Adrenal gland (tissue), 12 donors: ENCODE data around the gene INPP5A. TPM values are rescaled to one million over a fixed set of nuclear protein-coding genes. Genes with fewer than 3 reads are reported as not detected.
A peak's percentile ranks its signal among the peaks of the same experiment; 100 is the strongest.

Experiments used
- DNase-seq, 7 donors: peaks; one replicate each; pipeline ENCODE4 v3.0.0-alpha.2; 2019 to 2020
- H3K27ac ChIP-seq, 5 donors: fragments of 200-600 bp; sonication (generic) in 4 of 5; 1 replicate in 3 of 5; 2 replicates in 2 of 5; pipeline versions ENCODE4 v1.5.1 to v1.8.0; 2016 to 2020; ENCODE audit warnings: mild to moderate bottlenecking in 1 of 5
- H3K27me3 ChIP-seq: fragments of 200-600 bp; 2 replicates; pipeline ENCODE4 v1.8.0; 2021
- H3K36me3 ChIP-seq, 2 donors: fragments of 200-600 bp; replicated peaks in 1 of 2; 1 replicate in 1 of 2; 2 replicates in 1 of 2; pipeline versions ENCODE4 v1.5.1 to v1.8.0; 2018 to 2022
- H3K4me1 ChIP-seq, 2 donors: fragments of 200-600 bp; replicated peaks in 1 of 2; 1 replicate in 1 of 2; 2 replicates in 1 of 2; pipeline versions ENCODE4 v1.5.1 to v1.8.0; 2018 to 2021
- H3K4me3 ChIP-seq, 4 donors: fragments of 200-600 bp; sonication (generic) in 3 of 4; one replicate each; pipeline ENCODE4 v1.5.1; 2016 to 2018
- H3K9me3 ChIP-seq, 3 donors: fragments of 200-600 bp; sonication (generic) in 1 of 3; replicated peaks in 1 of 3; 1 replicate in 2 of 3; 2 replicates in 1 of 3; pipeline versions ENCODE4 v1.5.1 to v1.8.0; 2016 to 2021
- CTCF ChIP-seq, 6 experiments: fragments of 450-650 bp in 4 of 6; fragments of 200-600 bp in 2 of 6; sonication (generic) in 1 of 6; IDR thresholded peaks; 1 replicate in 5 of 6; 2 replicates in 1 of 6; pipeline versions ENCODE4 v1.5.1 to v1.8.0; 2016 to 2021; ENCODE audit warnings: antibody characterized with exemption in 6 of 6, mild to moderate bottlenecking in 2 of 6, moderate library complexity in 1 of 6
- POLR2A ChIP-seq, 2 donors: fragments of 450-650 bp; IDR thresholded peaks; one replicate each; pipeline ENCODE4 v1.6.1; 2017; ENCODE audit warnings: antibody characterized with exemption in 2 of 2, mild to moderate bottlenecking in 2 of 2, moderate library complexity in 1 of 2
- WGBS, 4 donors: extraction: QIAGEN DNeasy Blood & Tissue Kit in 2 of 4; methylation state at CpG; one replicate each; pipeline versions ENCODE4 v1.1.5 to v1.1.7; 2013 to 2017; 5-methylcytosine and 5-hydroxymethylcytosine counted together
- intact Hi-C, 2 donors: fragments of 100-400 bp; cut with DNase I; formaldehyde crosslinking; loops; one replicate each; pipeline versions ENCODE4 v1.14.1 to v1.15.0; 2022 to 2023
- polyA plus RNA-seq, 3 donors: library from polyadenylated mRNA; stranded (reverse); fragments of 200-250 nt in 2 of 3; fragments of 350-450 nt in 1 of 3; fragmentation: Illumina TruSeq in 1 of 3; extraction: RNeasy Lipid Tissue Mini Kit (QIAGEN cat#74804) in 1 of 3; gene quantifications; one replicate each; pipeline ENCODE4 v1.2.3, GENCODE V29; 2013 to 2014
- total RNA-seq, 9 donors: library from RNA; depleted of rRNA in 4 of 9; stranded (reverse); fragments of >200 nt in 4 of 9; fragments of 120-200 nt in 1 of 9; fragmentation: NEBNext Ultra II Directional in 1 of 9; extraction: Animal tissue kit (Norgen Biotek cat#: 25700) in 1 of 9; gene quantifications; one replicate each; pipeline versions ENCODE4 v1.1.0 to v1.2.4, GENCODE V29; 2013 to 2023
- donor health status: healthy with polysubstance abuse.
- donor health status: Bipolar disorder and iron deficiency.
- donor health status: DM: yes; HTN: yes; CAD: no.
- donor health status: DM: no; HTN: no; CAD: no.
- donor health status: DM: no; HTN: no; CAD: no.
- donor health status: DM: yes; HTN: yes; CAD: no.

The INPP5A gene
- total and polyA plus RNA-seq, 12 donors, result 13.5 to 62.9 (median 37.5) TPM

- peak overlapping the region in 1 of 4 donors; percentile 25 for H3K4me3 ChIP-seq
- no peaks in the 10 kb centered on the region for H3K27me3 ChIP-seq
- peaks cover 23 to 59% of the 10 kb centered on the region in 2 donors for H3K4me1 ChIP-seq
- WGBS, 4 donors, result 37 to 64% (median 56%) methylated on average over 12 to 28 of the region's 28 CpGs
- TF ChIP-seq POLR2A (IDR thresholded peaks at IDR 0.05) (no peak), CTCF (IDR thresholded peaks at IDR 0.05) (no peak)
- H3K9me3 ChIP-seq, result no peaks in the 10 kb centered on the region
- intact Hi-C loops, result no loop called here
- peak in 3 of 7 donors; percentile 8 to 17 (median 17) for DNase-seq
- H3K36me3 ChIP-seq, result no peaks in the 10 kb centered on the region
- H3K27ac ChIP-seq, result peak overlapping the region in 1 of 5 donors; percentile 15
These were observed 6.5 kb downstream of the INPP5A start for GRCh38 chr10:132543916-132544743.

- Histone ChIP-seq H3K4me1 (peaks cover 16 to 50% of the 10 kb centered on the region in 2 donors), H3K27ac (peak overlapping the region in 1 of 5 donors; percentile 15), H3K9me3 (no peaks in the 10 kb centered on the region), H3K36me3 (no peaks in the 10 kb centered on the region), H3K27me3 (no peaks in the 10 kb centered on the region), H3K4me3 (peak overlapping the region in 1 of 4 donors; percentile 25)
- 54 to 60% (median 55%) methylated on average over 23 to 35 of the region's 35 CpGs for WGBS, 4 donors
- peak in 3 of 7 donors; percentile 13 to 37 (median 25) for DNase-seq
- intact Hi-C loops, result no loop called here
- no peak for TF ChIP-seq CTCF (IDR thresholded peaks at IDR 0.05)
- no peak for TF ChIP-seq POLR2A (IDR thresholded peaks at IDR 0.05)
These were observed 7.4 kb downstream of the INPP5A start for GRCh38 chr10:132544744-132545658.

GRCh38 chr10:132545659-132546367 is 8.2 kb downstream of the INPP5A start:
- Histone ChIP-seq H3K27ac (no peak overlapping the region), H3K27me3 (no peaks in the 10 kb centered on the region), H3K4me3 (no peak overlapping the region), H3K36me3 (no peaks in the 10 kb centered on the region), H3K4me1 (peaks cover 12 to 42% of the 10 kb centered on the region in 2 donors), H3K9me3 (no peaks in the 10 kb centered on the region)
- intact Hi-C loops, result no loop called here
- no peak for TF ChIP-seq CTCF (IDR thresholded peaks at IDR 0.05)
- no peak for TF ChIP-seq POLR2A (IDR thresholded peaks at IDR 0.05)
- WGBS, 4 donors, result 90 to 95% (median 94%) methylated on average over 10 to 34 of the region's 34 CpGs
- DNase-seq, result peak in 1 of 7 donors; percentile 11
